H1 (cell line): ENCODE measurements around the gene C2orf66. TPM values are rescaled to one million over a fixed set of nuclear protein-coding genes. Genes with fewer than 3 reads are reported as not detected.

Experiments
- CHD7 ChIP-seq: fragments of 300-600 bp; sonication (generic); IDR thresholded peaks from 2 replicates; pipeline ENCODE4 v1.7.1; 2012; ENCODE audit warnings: low read length, moderate library complexity, mild to moderate bottlenecking, inconsistent platforms; ENCODE audit not compliant: insufficient replicate concordance
- EGR1 ChIP-seq: IDR thresholded peaks from 2 replicates; pipeline ENCODE4 v1.6.1; 2011; ENCODE audit warnings: low read depth, low read length, borderline replicate concordance
- HDAC2 ChIP-seq, 2 experiments: fragments of 300-600 bp in 1 of 2; sonication (generic) in 1 of 2; IDR thresholded peaks; 2 replicates each; pipeline ENCODE4 v1.6.1; 2011 to 2012; ENCODE audit warnings: low read depth in 2 of 2, low read length in 2 of 2, mild to moderate bottlenecking in 2 of 2, moderate library complexity in 2 of 2, borderline replicate concordance in 1 of 2, inconsistent platforms in 1 of 2
- HDAC6 ChIP-seq: IDR thresholded peaks from one replicate; pipeline ENCODE4 v1.7.1; 2012; ENCODE audit warnings: low read depth, mild to moderate bottlenecking, inconsistent platforms, low read length, moderate library complexity
- KDM4A ChIP-seq: IDR thresholded peaks from one replicate; pipeline ENCODE4 v1.7.1; 2012; ENCODE audit warnings: low read depth, mild to moderate bottlenecking, moderate library complexity, low read length, inconsistent platforms; ENCODE audit not compliant: severe bottlenecking
- RXRA ChIP-seq: IDR thresholded peaks from 2 replicates; pipeline ENCODE4 v1.6.1; 2011; ENCODE audit warnings: low read depth, mild to moderate bottlenecking, low read length, moderate library complexity; ENCODE audit not compliant: insufficient read depth
- polyA plus RNA-seq, 7 experiments: library from polyadenylated mRNA; depleted of rRNA in 3 of 7; stranded (reverse) in 5 of 7; unstranded in 2 of 7; fragments of >200 nt in 5 of 7; fragments of 200-250 nt in 2 of 7; gene quantifications; 1 replicate in 5 of 7; 2 replicates in 1 of 7; 4 replicates in 1 of 7; pipeline versions ENCODE4 v1.2.1 to v1.2.3, GENCODE V29; 2011 to 2013; ENCODE audit warnings: missing spikeins in 2 of 7, mixed read lengths in 2 of 7
- total RNA-seq: library from RNA; stranded (reverse); fragmentation: NEBNext Ultra II Directional; extraction: Animal tissue kit (Norgen Biotek cat#: 25700); gene quantifications from 2 replicates; pipeline ENCODE4 v1.2.1, GENCODE V29; 2021

C2orf66 gene
- total and polyA plus RNA-seq, 2 of the 8 experiments (the other 6 are each of a cell fraction or from before 2014, with no cell fraction given) = not detected

- TF ChIP-seq HDAC2 (IDR thresholded peaks at IDR 0.05; ENCODE audit: borderline replicate concordance in 1 of 2, low read depth in 2 of 2, low read length in 2 of 2) = no peak
- no peak for TF ChIP-seq RXRA
- no peak for TF ChIP-seq EGR1
- TF ChIP-seq HDAC6 = no peak
- no peak for TF ChIP-seq CHD7
- TF ChIP-seq KDM4A = no peak
Observed at GRCh38 chr2:196792865-196793264, 16.3 kb downstream of the C2orf66 start (continued).
